COR-L47 (cell line): ENCODE results near the gene JUN.
"Not testable (repeated sequence)": the region's sequence is repeated elsewhere in the genome, so short reads cannot be mapped to it uniquely, and the experiment has no call there.

Experiments
- DNase-seq: peaks from one replicate; lab custom pipeline; 2025; lab: John Stamatoyannopoulos, UW

JUN gene

GRCh38 chr1:58808077-58808476 lies 24.2 kb upstream of the JUN start:
- no peak for DNase-seq

GRCh38 chr1:58805716-58806571 lies 22.1 kb upstream of the JUN start:
- DNase-seq: no peak

- no peak for DNase-seq
Measured at GRCh38 chr1:58804853-58805565, 21.2 kb upstream of the JUN start.

- no peak for DNase-seq
Measured at GRCh38 chr1:58803858-58804257, 20.0 kb upstream of the JUN start.

GRCh38 chr1:58802640-58803399 lies 19.0 kb upstream of the JUN start:
- DNase-seq: peak; percentile 91

- DNase-seq: not testable (repeated sequence)
Measured at GRCh38 chr1:58801286-58801685, 17.4 kb upstream of the JUN start.

- DNase-seq: no peak
Measured at GRCh38 chr1:58799650-58800049, 15.8 kb upstream of the JUN start.

- DNase-seq: no peak
Measured at GRCh38 chr1:58798910-58799442, 15.1 kb upstream of the JUN start.

- no peak for DNase-seq
Measured at GRCh38 chr1:58796416-58796815, 12.6 kb upstream of the JUN start.

GRCh38 chr1:58794585-58794984 lies 10.7 kb upstream of the JUN start:
- DNase-seq: no peak

GRCh38 chr1:58792846-58793245 lies 9.0 kb upstream of the JUN start:
- DNase-seq: no peak

- no peak for DNase-seq
Measured at GRCh38 chr1:58791106-58791505, 7.3 kb upstream of the JUN start.

GRCh38 chr1:58789996-58790660 lies 6.3 kb upstream of the JUN start:
- no peak for DNase-seq

GRCh38 chr1:58789322-58789856 lies 5.5 kb upstream of the JUN start:
- no peak for DNase-seq

GRCh38 chr1:58788259-58788658 lies 4.4 kb upstream of the JUN start:
- DNase-seq: no peak

GRCh38 chr1:58786927-58787245 lies 3.0 kb upstream of the JUN start:
- no peak for DNase-seq

- no peak for DNase-seq
Measured at GRCh38 chr1:58786184-58786926, 2.5 kb upstream of the JUN start.

- DNase-seq: peak; percentile 53
Measured at GRCh38 chr1:58785442-58786058, 1.7 kb upstream of the JUN start.

- peak; percentile 75 for DNase-seq
Measured at GRCh38 chr1:58784758-58785441, 1.1 kb upstream of the JUN start.
